GM18502 (cell line): ENCODE results near the gene HSPG2.
"Not testable (repeated sequence)": the region's sequence is repeated elsewhere in the genome, so short reads cannot be mapped to it uniquely, and the experiment has no call there.

Source experiments
- ATAC-seq: cut with Tn5 transposase; IDR thresholded peaks from one replicate; pipeline ENCODE4 v1.9.1; 2021; ENCODE audit warnings: mild to moderate bottlenecking; ENCODE audit not compliant: unreplicated experiment, poor library complexity

HSPG2 gene

GRCh38 chr1:21916447-21917238, 20.5 kb downstream of the HSPG2 start:
- ATAC-seq, result no peak

GRCh38 chr1:21914880-21915640, 22.1 kb downstream of the HSPG2 start:
- ATAC-seq, result no peak

DNA sequence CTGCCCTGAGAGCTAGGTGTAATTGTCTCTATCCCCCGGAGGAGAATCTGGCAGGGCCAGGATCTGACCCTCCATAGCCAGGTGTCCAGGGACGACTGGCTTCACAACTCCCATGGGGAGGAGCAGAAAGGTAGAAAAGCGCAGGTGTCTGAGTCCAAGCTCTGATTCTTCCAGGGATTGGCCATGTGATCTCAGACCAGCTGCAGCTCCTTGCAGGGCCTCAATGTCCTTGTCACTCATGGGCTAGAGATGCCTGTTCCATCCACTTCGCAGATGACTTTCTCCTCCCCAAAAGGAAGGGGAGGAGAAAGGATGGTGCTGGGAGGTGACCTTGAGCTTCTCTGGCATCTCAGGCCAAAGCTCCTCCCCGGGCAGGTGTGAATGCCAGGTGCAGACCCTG, 22.7 kb downstream of the HSPG2 start:
- ATAC-seq, result no peak

GRCh38 chr1:21913763-21914162, 23.3 kb downstream of the HSPG2 start:
- ATAC-seq, result no peak

DNA sequence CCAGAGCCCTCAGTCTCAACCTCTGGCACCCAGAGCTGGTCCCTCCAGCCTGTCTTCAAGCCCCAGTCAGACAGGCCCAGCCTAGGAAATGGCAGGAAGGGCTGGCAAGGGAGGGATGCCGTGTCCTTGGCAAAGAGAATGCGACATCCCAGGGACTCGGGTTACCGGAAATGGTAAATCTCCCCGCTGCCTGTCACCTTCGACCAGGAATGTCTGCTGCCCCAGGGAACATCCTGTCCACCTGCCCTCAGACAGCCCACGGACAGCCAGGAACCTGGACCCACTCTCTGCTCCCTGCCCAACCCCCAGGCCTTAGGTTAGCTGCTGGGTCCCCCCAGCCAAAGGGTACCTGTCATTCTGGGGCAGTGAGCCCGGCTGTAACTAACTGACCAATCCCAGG, 23.9 kb downstream of the HSPG2 start:
- no peak for ATAC-seq

- no peak for ATAC-seq
These were observed 24.9 kb downstream of the HSPG2 start for GRCh38 chr1:21912038-21912758.

DNA sequence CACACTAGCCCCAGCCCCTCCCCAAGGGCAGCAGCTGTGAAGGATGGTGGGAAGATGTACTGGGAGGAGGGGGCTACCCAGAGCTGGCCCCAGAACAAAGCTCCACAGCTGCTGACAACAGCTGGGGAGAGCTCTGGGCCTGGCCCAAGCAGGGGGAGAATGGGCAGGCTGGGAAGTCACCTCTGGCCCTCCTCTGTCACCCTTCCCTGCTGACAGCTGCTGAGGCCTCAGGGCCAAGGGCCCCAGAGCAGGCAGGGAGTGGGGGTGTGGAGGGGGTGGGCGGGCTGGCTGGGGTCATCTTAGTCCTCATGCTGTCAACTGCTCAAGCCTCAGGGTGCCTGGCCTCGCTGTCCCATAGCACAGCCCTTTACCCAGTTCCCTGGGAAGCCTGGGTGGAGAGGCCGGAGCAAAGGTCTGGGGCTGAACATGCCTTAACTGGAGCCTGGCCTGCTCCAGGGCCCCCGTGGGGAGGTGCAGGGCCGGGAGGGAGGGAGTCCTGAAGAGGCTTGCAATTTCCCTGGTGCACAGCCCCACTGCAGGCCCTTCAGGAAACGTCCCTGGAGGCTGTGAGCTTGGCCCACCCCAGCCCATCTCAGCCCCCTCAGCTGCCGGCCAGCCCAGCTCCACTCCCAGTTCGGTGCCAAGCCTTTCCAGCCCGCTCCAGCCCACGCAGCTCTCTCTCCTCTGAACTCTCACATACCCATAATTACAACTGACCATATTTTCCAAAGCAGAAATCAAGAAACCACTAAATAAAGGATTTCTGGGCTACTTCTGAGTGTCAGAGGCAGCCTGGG, 25.7 kb downstream of the HSPG2 start:
- ATAC-seq, result no peak

- no peak for ATAC-seq
These were observed 26.4 kb downstream of the HSPG2 start for GRCh38 chr1:21910558-21911204.

DNA sequence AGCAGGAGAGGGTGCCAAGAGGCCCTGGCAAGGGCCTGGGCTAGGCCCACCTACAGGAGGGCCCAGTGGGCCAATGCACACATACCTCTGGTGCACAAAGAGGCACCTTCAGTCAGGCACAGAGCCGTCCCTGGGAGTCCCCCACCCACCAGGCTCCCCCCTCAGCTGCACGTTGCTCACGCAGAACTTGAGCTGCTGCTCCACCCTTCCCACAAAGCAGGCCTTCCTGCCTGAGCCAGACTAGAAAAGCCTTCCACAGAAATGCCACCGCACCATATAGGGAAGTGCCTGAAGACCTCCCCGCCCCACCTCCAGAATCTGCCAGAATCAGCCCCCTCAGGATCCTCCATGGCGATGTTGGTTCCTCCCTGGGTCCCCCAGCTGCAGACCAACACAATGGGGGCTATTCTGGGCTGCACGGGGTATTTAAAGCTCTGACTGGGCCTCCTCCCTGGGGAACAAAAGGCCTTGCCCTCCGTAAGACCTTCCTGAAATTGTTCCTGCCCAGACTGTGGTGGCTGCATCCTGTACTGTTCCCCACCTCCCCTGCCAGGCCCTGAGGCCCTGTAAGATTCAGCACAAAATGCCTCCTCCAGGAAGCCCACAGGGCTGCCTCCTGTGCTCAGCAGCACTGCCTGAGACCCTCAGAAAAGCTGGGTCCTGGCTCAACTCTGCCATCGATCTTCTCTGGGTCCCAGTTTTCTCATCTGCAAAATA, 27.2 kb downstream of the HSPG2 start:
- ATAC-seq, result no peak

- no peak for ATAC-seq
These were observed 27.8 kb downstream of the HSPG2 start for GRCh38 chr1:21909286-21909759.

DNA sequence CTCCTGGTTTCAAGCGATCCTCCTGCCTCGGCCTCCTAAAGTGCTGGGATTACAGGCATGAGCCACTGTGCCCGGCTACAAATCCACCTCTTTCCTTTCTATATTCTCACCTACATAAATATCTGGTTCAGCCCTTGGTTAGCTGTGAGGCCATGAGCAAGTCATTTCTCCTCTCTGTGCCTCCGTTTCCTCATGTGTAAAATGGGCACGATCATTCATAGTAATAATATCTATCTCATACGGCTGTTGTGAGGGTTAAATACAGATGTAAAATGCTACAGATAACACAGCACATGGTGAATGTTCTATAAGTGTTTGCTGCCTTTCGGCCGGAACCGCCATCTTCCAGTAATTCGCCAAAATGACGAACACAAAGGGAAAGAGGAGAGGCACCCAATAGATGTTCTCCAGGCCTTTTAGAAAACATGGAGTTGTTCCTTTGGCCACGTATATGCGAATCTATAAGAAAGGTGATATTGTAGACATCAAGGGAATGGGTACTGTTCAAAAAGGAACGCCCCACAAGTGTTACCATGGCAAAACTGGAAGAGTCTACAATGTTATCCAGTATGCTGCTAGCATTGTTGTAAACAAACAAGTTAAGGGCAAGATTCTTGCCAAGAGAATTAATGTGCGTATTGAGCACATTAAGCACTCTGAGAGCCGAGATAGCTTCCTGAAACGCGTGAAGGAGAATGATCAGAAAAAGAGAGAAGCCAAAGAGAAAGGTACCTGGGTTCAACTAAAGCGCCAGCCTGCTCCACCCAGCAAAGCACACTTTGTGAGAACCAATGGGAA, 29.2 kb downstream of the HSPG2 start:
- not testable (repeated sequence) for ATAC-seq

GRCh38 chr1:21907079-21907418, 30.1 kb downstream of the HSPG2 start:
- no peak for ATAC-seq

DNA sequence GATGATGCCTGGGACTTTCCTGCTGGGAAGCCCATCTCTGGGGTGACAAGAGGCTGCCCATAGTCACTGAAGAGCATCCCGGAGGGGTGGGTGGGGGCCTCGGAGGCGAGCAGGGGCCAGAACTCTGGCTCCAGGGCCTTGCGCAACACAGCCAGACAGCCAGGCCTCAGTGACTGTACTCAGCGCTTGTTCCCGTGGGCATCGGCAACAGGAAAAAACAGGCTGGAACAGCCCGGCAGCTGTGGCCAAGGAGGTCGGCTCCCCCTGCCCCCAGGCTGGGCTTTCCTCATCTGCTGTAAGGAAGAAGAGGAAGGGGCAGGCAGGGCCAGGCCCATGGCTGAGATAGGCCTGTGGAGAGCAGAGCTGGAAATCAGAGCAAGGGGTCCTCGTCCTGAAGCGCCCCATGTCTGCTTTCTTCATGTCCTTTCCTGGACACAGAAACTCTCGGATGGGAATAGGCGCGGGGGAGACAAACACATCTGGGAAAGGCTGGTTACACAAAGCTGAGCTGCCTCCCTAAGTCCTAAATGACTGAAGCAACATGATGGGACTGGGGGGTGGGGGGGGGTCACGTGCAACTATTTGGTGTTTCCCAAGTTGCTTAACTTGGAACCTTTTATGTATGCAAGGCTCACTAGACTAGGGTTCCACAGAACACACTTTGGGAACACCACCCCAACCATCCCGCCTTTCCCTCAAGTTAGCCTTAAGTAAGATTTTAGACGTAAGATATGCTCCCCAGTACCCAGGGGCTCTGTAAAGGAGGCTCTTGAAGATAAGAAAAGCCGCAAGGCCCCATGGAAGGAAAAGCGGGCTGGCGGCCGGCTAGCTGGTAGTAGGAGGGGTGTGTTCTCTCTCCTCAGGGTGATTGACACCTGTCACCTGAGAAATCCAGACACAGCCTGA, 30.7 kb downstream of the HSPG2 start:
- ATAC-seq, result no peak

DNA sequence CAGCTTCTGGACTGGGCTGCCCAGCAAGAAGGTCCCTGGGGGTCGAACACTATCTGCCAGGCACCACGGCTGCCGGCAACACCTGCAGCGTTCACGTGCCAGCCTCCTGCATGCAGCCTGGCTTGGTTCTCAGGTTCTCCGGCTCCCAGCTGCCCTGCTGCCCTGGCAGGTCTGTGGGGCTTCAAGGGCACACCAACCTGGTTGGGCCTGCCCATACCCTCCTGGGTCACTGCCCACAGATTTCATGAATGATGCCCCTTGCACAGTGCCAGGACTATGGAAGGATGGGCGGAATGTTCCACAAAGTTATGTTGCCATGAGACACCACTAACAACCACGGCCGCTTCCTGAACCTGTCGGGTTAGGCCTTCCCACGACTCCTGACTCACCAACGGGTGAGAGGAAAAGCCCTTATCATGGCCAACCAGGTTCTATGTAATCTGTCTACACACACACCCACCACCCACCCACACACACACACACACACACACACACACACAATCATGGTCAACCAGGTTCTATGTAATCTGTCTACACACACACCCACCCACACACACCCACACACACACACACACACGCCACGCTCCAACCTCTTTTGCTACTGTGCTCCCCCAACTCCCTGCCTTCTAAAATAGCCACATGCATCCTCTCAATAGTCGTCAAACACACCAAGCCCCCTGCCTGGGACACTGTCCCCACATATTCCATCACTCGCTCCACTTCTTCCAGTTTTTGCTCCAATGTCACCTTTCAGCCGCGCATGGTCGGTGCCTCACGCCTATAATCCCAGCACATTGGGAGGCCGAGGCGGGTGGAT, 32.2 kb downstream of the HSPG2 start:
- no peak for ATAC-seq

- no peak for ATAC-seq
These were observed 32.7 kb downstream of the HSPG2 start for GRCh38 chr1:21904454-21904703.

DNA sequence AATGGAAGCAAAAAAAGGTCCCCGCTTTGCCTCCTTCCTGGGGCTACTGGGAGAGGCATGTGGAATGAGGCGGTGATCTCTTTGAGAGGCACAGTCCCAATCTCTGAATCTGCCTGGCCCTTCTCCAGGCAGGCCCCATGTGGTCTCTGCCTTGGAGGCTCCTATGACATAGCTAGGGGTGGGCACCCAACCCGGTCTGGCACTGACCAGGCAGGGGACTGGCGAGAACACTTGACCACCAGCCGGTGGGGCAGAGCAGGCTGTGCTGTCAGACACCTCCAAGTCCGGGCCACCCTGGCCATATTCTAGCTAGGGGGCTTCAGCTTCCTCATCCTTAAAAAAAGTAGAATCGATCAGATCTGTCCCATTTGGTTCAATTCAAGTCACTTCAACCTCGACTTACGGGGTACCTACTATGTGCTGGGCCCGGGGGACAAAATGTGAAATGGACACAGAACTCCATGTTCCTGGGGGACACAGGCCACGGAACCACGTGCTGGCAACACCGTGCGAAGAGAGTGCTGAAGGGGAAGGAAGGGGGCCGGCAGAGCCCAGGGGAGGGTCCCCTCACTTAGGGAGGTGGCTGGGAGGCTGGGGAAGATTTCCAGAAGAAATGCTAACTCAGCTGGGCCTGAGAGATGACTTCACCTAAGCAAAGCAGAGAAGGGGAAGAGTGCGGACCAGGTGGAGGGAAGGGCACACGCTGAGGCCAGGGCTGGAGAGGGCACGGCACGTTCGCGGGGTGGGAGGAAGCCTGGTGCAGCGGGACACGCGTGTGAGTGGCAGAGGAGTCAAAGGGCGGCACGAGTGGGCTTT, 33.3 kb downstream of the HSPG2 start:
- no peak for ATAC-seq
